Breast epithelium (tissue), 3 donors: Measurements from ENCODE around the gene UTS2R.

ENCODE experiments used
- CTCF ChIP-seq, 3 donors: fragments of 450-650 bp; IDR thresholded peaks; one replicate each; pipeline ENCODE4 v1.5.1; 2016 to 2017; ENCODE audit warnings: antibody characterized with exemption in 3 of 3, mild to moderate bottlenecking in 3 of 3, moderate library complexity in 3 of 3
- POLR2A ChIP-seq: fragments of 450-650 bp; IDR thresholded peaks from one replicate; pipeline ENCODE4 v1.6.1; 2016; ENCODE audit warnings: antibody characterized with exemption, mild to moderate bottlenecking, moderate library complexity
- POLR2AphosphoS5 ChIP-seq, 3 donors: sonication (generic); formaldehyde crosslinking; IDR thresholded peaks; one replicate each; pipeline ENCODE4 v1.6.1; 2017; ENCODE audit warnings: antibody characterized with exemption in 3 of 3

GRCh38 chr17:82373731-82374625 is 2.4 kb downstream of the UTS2R start:
- TF ChIP-seq CTCF (IDR thresholded peaks at IDR 0.05) = no peak
- no peak for TF ChIP-seq POLR2A
- no peak for TF ChIP-seq POLR2AphosphoS5 (IDR thresholded peaks at IDR 0.05)
